Stimulated activated CD8-positive, alpha-beta memory T cell treated with anti-CD3 and anti-CD28 coated beads, Interleukin-15, amount 100 ng/mL, for 48 hours (primary cell): ENCODE measurements around the gene ZFR.
"Not testable (repeated sequence)": the region's sequence is repeated elsewhere in the genome, so short reads cannot be mapped to it uniquely, and the experiment has no call there.

Source experiments
- DNase-seq, 2 donors: peaks; one replicate each; pipeline ENCODE4 v3.0.0-alpha.2; 2020; ENCODE audit warnings: low read depth in 2 of 2

The ZFR gene

DNA sequence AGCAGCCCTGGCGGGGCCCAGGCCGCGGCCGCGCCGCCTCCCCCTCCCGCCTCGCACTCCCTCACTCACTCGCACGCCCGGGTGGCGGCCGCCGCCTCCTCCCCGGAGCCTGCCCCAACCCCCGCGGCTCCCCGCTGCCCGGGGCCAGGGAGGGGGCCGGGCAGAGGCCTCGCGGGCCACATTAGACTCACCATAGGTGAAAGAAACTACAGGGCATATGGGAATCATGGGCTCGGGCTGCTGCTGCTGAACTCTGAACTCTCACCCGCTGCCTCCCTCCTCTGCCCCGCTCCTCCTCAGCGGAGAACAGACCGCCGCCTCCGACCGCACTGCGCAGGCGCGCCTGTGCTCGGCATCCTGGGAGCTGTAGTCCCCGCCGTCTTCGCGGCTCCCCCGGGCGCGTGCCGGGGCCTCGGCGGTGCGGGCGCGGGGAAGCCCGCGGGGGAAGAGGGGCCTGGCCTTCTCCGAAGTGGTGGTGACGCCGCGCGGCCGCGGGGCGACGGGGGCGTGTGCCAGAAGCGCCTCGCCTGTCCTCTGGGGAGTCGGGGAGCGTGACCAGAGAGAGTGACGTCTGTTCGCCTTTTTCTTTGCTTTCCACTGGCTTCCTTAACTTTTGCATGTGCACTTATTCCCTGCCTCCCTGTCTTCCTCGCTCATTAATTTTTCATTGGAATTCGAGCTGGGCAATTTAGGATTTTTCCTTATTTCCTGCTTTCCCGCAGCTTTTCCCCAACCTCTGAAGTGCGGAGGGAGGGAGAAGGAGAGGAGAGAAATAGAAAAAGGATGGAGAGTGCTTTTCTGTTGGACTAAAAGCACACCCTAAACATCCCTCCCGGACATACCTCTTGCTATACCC, at the start of gene ZFR:
ZFR (minus strand) TSS at position 310 of the 856 bp plus-strand sequence; CDS start at position 228, 82 bp downstream.
- peak; percentile 90 to 92 for DNase-seq

DNA sequence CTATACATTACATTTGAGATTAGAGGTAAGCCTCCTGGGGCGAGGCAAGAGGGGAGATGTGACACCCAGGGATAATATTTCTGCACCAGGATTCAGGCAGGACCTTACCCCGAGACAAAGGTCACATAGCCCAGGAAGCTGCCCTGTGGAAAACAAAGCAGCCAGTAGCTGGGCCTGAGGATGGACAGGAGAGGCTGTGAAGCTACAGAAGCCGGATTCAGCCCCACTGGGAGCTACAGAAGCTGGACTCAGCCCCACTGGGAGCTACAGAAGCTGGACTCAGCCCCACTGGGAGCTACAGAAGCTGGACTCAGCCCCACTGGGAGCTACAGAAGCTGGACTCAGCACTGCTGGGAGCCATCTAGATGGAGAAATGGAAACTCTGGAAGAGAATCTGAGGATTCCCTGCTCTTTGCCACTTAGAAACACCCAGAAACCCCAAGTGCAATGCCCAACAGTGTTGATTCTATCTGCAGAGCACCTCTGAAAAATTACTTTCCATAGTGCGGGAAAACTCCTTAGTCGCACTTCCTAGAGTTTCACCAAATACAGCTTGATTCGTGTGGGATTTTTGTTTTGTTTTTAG, 46.5 kb upstream of the ZFR start:
- DNase-seq = no peak

DNA sequence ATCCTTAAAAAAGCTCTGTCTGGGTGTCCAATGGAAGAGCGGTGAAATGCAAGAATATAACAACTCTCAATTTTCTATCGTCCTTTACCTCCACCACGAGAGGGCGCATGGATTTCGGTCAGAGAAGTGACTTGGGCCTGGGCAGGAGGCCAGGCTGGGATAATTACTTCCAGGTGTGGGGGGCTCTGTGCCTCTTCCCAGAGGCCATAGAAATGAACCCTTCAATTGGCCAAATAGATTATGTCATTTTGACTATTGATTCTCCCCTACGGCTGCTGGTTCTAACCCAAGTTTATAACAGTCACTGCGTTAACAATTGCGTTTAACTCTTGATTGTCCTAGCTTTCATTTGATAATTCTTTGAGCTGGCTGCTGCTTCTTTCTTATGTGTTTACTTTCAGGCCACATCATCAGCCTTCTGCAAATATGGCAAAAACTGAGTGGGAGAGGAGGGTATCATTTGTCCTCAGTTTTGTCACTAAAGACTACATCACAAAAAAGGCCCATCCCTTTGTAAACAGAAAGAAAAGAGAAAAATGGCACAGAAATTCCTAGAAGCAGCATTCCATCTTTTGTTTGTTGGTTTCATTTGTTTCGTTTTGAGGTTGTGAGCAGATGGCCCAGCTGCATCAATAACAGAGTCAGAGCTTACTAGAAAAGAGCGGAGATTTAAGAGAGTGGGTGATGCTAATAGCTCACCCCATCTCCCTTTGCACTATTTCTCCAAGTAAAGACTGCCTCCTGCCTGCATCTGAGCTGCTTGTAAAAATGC, 45.4 kb upstream of the ZFR start:
- peak; percentile 32 to 40 for DNase-seq

DNA sequence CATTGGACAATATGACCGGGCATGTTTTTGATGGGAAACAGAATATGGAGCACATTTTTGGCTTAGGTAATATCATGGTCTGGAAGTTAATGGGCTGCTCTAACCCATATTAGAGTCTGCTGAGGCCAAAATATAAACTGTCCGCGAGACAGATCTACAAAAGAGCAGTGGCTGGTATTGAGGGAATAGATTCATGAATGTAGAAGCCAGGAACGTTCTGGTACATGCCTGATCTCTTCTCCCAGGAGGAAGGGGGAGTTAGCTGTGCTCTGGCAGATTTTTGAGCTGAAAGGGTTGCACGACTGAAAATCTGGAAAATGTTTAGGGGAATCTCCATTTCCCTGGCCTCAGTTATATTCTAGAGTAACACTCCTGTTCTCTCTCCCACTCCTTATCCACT, 42.9 kb upstream of the ZFR start:
- DNase-seq = no peak

DNA sequence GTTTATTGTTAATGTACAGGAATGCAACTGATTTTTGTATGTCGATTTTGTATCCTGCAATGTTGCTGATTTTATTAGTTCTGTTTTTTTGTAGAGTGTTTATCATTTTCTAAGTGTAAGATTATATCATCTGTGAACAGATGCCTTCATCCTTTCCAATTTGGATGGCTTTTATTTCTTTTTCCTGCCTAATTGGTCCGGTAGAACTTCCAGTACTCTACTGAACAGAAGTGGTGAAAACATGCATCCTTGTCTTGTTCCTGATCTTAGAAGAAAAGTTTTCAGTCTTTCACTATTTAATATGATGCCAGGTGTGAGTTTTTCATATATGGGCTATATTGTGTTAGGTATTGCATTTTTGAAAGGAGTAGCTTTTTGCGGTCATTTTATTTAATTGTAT, 42.5 kb upstream of the ZFR start:
- DNase-seq = no peak

DNA sequence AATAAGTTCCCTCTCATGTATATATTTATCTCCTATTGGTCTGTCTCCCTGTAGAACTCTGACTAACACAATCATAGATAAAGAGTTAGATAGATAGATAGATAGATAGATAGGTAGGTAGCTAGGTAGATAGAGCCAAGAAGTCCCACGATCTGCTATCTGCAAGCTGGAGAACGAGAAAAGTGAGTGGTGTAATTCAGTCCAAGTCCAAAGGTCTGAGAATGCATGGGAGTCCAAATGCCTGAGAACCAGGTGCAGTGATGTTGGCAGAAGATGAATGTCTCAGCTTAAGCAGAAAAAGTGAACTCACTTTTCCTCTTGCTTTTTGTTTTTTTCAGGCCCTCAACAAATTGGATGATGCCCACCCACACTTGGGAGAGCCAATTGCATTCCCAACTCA, 37.7 kb upstream of the ZFR start:
- DNase-seq = no peak

DNA sequence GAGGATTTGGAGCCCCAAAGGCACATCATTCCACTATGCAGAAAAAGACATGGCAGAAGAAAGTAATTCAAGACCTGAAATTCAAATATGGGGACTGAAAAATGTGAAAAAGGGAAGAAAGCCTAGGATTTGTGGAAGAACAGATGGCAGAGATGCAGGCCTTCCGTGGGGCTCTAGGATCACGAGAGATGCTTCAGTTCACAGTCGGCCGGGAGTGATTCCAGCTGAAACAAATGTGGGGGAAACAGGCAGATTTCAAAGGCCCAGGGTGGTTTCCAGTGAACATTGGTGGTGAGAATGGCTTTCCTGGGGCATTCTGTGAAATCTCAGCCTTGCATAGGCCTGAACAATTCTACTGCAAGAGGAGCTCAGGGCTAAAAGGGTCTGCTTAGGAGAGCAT, 34.6 kb upstream of the ZFR start:
- no peak for DNase-seq

DNA sequence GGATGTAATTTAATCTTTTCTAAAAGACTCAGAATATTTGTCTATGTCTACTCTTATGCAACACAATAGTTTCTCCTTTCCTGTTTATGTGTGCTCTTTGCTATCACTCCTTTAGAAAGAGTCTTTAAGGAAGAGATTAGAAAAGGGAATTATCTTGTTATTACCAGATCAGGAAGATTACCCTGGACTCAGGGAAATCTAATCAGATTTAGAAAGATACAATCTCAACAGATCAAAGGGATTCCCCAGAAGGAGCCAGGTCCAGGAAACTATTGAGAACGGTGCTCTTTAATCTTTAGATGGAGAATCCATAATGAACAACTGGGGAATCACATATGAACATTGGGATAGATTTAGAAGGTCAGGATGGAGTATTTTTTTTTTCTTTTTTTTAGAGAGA, 32.4 kb upstream of the ZFR start:
- no peak for DNase-seq

DNA sequence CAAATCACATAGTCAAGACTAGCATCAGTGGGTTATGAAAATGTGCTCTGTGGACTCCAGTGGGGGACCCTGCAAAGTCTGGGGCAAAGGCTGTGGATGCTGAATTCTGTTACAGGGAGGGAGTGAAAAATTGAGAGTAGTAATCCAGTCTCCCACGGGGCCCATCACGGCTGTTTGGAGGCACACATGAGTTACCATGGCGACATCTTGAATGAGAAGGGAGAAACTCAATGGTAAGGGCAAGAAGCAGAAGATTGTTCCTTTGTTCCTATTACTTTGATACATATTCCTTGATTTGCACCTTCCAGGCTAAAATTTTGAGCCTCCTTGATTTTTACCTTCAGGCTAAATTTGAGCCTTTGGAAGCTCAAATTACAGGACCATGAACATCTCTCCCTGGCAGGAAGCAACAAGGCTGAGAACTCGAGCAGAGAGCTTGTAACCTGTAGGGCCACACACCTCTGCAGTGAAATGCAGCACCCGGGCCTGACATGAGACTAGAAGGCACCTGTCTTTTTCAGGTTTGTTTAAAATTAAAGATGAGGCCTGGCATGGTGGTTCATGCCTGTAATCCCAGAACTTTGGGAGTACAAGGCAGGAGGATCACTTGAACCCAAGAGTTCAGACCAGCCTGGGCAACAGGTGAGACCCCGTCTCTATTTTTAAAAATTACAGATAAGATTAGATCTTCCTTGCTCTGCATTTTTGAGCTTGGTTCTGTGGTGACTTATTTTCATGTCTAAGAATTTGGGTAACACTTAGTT, 31.0 kb upstream of the ZFR start:
- no peak for DNase-seq

DNA sequence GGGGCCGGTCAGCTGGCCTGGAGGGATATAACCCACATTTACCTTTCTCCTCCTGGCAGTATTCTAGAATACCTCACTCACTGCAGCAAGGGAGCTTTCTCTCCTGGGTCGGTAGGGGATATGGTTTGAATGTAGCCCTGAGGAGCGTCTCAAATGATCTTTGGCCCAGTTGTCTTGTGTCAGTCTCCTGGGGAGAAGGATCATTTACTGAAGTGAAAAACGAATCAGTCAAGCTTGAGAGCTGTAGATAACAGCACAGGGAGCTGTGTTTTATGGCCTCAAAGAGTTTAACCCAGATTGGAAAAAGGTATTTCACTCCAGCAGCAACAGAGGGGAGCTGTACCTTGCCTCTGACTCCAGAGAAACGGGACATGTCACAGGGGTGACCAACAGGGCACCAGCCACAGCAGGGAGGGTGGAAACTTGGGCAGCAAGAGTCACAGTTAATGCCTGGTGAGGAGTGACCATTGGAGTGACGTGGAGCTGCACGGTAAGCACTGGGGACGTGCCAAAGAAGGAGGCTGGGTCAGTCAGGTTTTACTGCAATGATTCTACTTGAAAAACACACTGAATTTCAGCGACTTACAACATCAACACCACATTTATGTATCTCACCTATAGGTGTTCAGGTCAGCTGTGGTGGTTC, 29.8 kb upstream of the ZFR start:
- no peak for DNase-seq

DNA sequence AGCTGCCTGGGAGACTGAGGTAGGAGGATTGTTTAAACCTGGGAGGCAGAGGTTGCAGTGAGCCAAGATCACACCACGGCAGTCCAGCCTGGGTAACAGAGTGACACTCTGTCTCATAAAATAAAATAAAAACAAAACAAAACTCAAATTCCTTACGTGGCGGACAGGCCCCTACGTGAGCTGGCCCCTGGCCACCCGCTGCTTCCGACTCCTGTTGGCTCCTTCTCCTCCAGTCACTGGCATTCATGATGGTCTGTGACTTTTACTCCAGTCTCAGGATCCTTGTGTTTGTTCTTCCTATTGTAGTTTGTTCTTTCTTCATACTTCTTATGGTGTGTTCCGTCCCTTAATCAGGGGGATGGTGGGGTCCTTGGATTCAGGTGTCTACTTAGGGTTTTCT, 28.5 kb upstream of the ZFR start:
- no peak for DNase-seq

DNA sequence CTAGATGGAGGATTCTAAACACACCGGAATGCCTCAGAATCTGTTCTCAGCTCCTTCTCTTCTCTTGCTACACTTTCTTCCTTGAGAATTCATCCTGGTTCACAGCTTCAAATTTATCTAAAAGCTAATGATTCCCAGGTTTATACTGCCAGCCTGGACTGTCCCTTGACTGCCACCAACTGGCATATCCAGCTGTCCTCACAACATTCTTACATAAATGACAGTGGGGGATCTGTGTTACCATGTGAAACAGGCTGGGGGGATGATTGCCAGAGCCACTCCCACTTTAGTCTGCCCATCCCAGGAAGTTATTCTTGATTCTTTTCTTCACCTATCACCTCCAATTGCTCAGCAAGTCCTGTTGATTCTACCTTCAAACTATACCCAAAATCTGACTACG, 27.2 kb upstream of the ZFR start:
- DNase-seq = no peak

DNA sequence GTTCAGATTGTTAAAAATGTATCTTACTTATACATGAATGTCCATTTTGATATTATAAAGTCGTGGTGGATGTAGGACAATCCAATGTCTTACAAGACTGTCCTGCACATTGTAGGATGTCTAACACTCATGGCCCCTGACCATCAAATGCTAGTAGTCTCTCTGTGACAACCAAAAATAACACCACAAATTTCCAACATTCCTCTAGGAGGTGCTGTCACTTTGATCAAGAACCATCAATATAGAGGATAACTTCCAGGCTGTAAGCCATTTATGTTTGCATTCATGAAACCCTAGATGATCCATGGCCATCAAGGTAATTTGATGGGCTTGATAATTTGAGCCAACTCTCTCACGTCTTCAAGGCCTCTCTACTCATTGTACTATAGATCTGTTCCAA, 20.5 kb upstream of the ZFR start:
- no peak for DNase-seq

DNA sequence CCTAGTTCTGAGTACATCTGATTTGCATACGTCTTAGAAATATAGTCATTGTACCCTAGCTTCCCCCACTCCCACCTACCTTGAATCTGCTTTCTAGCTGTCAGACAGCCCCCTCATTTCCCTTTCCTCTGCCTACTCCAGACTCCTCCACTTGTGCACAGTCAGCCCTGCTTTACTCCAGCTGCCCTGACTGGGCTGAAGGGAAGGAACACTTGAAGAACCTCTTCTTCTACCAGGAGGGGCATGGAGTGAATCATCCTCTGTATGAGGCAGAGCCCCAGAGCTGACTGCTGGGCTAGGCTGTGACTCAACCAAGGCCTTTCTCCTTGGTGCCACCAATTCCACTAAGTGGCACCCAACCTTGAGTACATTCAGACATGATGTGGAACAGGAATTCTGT, 18.1 kb upstream of the ZFR start:
- peak; percentile 32 to 47 for DNase-seq

DNA sequence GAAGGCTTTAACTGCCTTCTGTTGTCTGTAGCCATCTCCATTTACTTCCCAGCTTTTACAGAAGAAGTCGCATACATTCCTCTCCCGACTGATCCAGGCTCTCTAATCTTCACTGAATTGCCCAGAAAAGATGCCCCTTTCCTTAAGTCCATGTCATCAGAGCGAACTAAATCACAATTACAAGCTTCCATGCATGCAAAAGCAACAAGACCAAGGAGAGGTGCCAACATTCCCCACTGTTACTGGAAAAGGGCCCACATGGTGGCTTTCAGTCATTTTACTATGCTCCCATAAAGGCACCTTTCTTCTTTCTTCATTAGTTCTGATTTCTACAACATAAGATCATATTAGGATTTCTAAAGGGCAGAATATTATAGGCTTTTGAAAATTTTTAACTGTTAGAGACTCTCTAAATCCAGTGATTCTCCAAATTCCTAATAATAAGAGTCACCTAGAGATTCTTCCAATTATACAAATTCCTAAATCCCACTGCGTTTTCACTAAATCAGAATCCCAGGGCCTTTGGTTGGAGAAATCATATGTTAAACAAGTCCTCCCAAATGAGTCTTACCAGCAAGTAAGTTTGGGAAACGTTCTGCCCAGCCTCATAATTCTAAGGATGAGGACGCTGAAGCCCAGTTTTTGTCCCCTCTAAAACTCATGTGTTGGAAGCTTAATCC, 17.0 kb upstream of the ZFR start:
- no peak for DNase-seq

DNA sequence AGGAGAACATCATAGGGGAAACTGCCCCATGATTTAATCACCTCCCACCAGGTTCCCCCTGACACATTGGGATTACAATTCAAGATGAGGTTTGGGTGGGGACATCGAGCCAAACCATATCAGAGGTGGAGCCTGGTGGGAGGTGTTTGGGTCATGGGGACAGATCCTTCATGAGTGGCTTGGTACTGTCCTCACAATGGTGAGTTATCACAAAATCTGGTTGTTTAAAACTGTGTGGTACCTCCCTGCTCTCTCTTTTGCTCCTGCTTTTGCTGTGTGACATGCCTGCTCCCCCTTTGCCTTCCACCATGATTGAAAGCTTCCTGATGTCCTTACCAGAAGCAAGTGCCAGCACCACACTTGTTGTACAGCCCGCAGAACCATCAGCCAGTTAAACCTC, 16.2 kb upstream of the ZFR start:
- no peak for DNase-seq

DNA sequence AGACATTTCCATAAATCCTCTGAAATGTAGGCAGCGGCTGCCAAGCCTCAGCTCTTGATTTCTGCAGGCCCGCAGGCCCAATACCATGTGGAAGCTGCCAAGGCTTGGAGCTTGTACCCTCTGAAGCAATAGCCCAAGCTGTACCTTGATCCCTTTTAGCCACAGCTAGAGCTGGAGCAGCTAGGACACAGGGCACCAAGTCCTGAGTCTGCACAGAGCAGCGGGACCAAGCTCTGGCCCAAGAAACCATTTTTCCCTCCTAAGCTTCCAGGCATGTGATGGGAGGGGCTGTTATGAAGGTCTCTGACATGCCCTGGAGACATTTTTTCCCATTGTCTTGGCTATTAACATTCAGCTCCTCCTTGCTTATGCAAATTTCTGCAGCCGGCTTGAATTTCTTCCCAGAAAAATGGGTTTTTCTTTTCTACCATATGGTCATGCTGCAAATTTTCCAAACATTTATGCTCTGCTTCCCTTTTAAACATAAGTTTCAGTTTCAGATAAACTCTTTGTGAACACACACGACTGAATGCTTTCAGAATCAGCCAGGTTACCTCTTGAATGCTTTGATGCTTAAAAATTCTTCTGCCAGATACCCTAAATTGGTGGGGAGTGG, 14.4 kb upstream of the ZFR start:
- no peak for DNase-seq

DNA sequence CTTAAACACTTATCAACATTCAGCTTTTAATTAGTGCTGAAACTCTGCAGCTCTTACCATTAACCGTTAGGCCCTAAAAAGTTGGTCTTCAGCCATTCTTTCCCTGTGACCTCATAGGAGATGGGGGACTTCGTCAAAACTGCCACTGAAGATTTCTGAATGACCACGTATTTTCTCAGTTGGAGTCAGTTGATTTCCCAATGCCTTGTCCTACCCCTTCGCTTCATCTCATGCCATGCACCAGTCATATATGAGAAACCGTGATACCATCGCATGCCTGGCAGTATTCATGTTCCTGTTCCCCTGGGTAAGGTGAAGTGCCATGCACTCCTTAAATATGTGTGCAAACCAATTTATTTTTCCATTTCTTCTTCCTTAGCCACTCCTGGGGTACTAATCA, 10.8 kb upstream of the ZFR start:
- DNase-seq = no peak

DNA sequence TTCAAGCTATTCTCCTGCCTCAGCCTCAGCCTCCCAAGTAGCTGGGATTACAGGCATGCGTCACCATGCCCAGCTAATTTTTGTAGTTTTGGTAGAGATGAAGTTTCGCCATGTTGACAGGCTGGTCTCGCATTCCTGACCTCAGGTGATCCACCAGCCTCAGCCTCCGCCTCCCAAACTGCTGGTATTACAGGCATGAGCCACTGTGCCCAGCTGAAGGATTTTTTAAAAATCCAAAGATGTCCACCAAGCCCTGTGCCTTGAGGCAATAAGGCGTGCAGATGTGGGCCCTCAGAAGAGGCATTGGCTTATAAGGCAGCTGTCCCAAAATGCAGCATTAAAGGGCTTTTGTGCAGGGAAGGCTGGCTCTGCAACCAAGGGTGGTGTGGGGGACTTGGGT, 10.3 kb upstream of the ZFR start:
- no peak for DNase-seq

DNA sequence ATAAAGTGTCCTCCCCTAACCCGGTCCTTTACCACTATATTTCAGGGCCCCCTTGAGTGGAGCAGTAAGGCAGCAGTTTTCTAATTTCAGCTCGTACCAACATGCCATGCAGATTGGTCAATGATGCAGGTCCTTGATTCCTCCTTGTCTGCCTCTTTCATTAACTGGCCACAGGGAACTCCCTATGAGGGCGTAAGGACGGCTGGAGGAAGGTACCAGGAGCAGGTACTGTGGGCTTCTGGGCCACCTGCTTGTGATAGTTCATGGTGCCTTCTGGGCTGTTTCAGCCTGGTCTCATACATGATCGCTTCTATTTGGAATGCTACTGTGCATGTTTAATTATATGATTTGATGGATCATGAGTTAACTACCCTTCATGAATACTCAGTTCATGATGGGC, 9.4 kb upstream of the ZFR start:
- no peak for DNase-seq

DNA sequence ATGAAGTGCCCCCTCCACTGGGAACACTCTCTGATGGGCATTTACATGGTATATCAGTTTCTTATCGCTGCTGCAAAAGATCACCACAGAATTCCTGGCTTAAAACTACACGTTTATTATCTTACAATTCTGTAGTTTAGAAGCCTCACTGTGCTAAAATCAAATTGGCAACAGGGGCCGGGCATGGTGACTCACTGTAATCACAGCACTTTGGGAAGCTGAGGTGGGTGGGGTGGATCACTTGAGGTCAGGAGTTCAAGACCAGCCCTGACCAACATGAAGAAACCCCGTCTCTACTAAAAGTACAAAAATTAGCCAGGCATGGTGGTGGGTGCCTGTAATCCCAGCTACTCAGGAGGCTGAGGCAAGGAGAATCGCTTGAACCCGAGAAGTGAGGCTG, 7.8 kb upstream of the ZFR start:
- DNase-seq = not testable (repeated sequence)
